Activated CD4-positive, alpha-beta T cell treated with anti-CD3 and anti-CD28 coated beads for 4 hours (primary cell): ENCODE results near the gene CELSR1.

Source experiments
- DNase-seq, 2 donors: peaks; one replicate each; pipeline ENCODE4 v3.0.0-alpha.2; 2020

CELSR1 gene

DNA sequence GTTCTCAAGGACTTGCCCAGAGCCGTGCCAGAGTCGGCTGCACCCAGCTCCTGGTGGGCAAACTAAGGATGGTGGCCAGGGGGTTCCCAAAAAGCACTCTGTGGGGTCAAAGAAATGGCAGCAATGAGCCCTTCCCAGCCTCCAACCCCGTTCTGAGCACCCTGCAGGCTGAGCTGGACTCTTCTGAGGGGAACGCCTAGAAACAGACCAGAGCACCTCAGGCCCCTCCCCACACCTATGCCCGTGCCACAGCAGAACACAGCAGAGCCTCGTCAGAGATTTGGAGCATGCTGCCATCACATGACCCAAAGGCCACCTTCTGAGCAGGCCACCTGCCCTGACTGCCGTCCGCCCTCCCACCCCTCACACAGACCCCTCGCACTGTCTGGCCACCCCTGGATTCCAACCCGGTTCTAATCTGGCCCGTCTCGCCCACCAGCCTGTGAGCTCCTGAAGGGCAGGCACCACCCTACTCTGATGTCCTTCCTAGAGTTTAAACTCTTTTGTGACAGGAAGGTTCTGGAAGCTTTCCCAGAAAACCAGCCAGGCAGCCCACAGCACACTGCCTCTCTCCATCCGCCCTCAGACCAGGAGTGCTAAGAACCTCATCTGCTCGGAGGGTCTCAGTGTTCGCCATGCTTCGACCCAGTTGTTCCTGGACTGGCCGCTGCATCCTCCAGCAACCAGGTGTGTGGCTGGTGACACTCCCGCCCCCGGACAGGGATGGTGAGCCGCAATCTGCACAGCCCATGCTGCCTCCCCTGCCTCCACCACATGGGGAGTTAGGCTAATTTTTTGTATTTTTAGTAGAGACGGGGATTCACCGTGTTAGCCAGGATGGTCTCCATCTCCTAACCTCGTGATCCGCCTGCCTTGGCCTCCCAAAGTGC is 97.6 kb downstream of the CELSR1 start:
- no peak for DNase-seq

DNA sequence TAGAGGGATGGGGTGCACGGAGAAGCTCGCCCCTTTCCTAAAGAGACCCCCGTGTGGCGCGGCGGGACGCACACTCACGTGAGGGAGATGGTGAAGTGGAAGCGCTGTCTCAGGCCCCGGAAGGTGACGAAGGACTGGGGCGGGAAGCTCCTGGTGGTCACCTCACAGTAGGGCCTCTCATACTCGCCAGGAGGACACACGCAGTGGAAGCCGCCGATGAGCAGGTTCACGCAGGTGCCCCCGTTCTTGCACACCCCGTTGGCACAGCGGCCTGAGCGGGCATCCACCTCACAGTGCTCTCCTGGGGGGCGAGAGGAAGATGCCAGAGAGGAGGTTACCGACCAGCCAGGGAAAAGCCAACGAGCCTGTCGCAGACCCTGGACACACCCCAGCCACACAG is 98.3 kb downstream of the CELSR1 start:
- no peak for DNase-seq

DNA sequence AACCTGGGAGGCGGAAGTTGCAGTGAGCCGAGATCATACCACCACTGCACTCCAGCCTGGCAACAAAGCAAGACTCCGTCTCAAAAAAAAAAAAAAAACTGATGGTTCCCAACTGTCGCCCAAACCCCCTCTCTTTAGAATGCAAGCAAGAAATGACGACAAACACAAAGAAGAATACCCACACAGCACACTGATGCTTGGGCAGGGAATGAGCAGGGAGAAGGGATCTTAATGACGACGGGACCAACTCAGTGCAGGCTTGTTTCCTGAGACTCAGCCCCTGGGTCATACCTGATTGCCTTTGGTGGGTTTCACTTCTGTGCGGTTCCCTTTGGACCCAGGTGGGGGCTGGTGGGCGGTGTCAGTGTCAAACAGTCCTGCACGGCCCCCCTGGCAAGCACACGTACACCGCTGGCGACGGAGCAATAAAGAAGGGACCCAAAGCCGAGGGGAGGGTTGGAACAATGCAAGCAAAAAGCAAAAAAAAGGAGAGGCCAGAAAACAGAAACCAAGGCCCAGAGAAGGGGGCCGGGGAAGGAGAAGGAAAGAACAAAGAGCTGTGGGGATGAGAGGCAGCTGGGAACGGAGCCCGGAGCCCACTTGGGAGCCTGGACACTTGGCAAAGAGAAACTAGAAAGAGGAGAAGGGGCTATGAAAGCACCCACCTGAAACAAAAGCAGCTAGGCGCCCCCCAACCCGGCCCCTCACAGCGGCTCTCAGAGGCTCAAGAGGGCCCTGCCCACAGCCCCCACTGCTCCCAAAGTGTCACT is 99.6 kb downstream of the CELSR1 start:
- DNase-seq = no peak

DNA sequence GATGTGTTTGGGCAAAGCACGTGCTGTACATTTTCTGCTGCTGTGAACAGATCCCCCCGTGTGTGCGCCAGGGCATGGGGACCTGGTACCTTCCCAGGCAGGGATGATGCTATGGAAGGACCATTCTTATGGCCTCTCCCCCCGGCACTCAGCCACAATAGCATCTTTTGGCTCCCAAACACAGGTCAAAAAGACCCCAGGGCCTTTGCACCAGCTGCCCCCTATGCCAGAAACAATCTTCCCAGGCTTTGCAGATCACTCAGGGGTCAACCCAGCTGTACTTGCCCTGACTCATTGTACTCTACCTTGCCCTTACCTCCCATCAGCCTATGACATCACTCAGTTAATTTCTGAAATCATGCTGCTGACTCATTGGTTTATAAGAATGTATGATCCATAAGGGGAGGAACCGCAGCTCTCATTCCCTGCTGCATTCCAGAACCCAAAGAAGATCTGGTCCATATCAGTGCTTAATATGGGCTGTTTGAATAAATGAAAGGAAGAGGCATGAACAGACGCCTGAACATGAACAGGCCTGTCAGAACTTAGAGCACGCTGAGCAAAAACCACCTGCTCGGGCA is 100.7 kb downstream of the CELSR1 start:
- no peak for DNase-seq

DNA sequence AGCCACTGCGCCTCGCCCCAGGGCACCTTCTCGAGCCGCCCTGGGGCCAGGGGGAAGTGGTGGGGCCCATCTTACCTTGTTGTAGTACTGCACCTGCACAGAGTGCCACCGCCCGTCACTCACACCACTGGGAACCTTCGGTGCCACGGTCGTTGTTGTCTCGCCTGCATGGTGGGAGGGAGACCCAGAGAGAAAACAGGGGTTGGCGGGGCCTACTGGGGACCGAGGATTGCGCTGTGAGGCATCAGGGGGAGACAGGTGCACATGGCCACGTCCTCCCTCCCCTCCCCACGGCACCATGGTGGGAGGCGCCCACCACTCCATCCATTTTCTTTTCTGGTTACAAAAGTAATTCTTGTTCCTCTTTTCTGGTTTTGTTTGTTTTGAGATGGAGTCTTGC is 104.1 kb downstream of the CELSR1 start:
- DNase-seq = no peak

DNA sequence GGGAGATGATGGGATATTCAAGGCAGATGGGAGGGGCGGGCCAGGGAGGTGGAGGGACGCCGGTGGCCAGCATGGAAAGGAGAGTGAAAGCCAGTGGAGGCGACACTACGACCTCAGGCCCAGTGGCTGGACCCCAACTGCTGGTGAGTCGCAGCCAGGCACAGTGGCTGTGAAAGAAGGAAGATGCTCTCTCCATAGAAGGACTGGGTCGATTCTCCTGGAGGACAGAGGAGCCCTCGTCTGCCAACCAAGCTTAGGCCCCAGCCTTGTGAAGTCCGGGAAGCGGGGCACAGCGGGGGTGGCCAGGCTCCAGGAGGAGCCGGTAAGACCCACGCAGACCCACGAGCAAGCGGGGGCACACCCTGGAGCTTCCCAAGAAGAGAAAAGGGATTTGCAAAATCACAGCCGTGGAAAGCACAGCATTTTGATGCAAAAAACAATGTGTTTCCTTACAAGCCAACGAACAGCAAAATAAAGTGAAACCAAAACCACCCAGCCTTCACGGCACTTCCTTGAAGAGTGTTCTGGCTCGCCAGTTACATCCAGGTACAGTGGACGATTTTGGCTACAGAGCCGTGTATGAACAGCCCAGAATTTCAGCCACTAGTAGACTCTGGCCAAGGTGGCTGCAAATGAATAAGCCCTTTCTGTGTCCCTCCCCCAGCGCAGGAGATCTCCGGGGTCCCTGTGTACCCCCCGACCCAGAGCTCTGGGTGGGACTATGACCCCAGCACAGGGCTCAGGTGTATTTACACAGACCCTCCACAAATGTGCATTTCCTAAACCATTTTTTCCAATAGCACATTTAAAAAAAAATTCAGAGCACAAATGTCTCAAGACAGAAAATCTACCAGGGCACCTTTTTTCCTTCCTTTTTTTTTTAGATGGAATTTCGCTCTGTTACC is 105.0 kb downstream of the CELSR1 start:
- peak; percentile 20 to 28 for DNase-seq

DNA sequence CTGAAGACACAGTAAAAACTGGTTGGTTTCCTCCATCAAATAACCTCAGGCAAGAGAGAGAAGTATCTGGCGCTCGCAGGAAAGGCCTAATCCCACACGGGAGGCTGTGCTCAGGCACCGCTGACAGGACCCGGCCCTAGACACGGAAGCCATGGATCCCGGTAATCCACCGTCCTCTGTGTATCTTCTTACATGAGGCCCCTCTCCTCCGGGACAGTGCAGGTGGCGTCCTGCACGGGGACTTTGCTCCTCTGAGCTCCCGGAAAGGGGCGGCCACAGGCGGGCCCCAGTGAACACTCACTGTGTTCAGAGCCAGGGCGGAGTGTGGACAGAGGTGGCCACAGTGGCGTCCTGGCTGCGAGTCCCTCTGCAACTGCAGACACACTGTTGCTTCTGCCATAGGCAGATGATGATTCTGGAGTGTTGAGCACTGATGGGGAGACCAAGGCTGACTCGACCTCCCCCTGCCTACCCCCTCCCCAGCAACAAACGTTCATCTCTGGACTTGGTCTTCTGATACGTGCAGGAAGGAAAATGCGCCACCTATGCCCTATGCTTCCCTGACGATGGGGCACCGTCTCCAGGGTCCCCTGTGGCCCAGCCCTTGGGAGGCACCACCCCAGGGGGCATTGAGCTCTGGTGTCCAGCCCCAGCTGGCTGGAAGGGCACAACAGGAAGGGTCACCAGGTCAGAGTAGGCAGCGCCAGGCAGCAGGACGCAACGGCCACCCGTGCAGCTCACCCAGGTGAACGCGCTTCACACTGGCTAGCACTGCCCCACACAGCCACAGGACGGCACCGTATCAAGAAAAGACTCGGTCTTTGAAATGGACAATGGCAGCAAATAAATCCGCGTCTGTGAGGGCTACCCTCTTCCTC is 106.2 kb downstream of the CELSR1 start:
- DNase-seq = no peak

DNA sequence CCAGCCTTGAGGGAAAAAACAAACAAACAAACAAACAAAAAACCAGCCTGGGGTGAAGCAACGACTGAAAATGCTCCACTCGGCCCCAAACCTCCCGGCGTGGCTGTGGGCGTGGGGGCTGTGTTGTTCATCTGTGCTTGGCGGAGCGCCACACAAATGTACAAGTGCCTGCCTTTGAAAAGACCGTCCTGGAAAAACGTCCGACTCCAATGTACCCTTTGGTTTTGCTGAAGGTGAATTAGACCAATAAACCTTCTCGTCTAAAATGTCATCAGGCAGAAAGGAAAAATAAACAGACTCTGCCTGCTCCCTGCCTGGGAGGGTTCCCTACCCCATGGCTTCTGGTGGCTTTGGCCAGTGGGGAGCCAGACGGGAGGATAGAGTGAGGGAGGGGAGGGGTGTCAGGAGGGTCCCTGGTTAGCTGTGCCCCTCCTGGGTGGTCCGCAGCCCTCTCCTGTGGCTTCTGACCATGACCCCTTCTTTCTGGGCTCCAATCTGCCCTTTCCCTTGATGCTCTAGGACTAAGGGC is 108.0 kb downstream of the CELSR1 start:
- no peak for DNase-seq

DNA sequence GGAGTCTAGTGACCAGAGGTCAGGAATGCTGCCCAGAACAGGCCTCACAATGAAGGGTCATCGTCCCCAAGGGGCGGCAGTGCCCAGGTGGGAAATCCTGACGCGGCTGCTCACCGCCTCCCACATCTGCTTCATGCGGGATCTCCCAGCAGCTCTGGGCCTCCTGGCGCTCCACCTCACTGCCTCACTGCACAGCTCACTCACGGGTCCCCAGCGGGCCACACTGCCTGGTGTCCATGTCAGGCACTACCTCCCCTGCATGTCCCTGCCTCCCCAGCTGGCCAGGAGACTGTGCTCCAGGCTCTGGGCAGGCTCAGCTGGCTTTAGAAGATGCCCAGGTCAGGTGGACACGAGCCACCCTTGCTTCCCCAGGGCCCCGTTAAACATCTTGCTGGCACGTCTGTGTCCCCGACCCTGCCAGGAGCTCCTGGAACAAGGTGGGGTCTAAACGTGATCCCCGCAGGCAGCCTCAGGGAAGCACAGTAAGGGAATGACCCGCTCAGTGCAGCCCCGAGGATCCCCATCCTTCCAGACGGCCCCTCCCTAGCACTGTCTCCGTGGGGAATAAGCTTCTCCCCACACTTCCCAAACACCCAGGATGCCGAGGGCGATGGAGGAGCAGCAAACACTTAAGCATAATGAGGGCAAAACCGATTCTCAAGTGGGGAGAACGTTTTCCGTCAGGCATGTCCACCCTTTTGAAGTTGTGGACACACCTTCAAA is 108.7 kb downstream of the CELSR1 start:
- no peak for DNase-seq

DNA sequence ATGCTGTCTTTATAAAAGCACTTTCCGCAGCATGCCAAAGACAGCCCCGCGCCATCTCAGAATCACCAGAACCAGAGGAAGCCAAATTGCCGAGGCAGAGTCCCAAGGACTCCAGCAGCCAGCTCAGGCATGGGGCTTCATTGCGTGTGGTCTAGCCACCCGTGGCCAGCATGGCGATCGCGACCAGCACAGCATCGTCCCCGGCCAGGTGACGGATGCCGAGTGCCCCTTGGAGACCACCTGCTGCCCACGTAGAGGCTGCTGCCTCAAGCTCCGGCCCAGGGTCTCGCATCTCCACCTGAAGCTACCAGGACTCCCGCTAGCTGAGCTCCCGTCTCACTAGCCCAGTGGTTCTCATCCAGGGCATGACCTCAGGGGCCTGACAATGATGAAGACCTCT is 109.2 kb downstream of the CELSR1 start:
- DNase-seq = no peak

DNA sequence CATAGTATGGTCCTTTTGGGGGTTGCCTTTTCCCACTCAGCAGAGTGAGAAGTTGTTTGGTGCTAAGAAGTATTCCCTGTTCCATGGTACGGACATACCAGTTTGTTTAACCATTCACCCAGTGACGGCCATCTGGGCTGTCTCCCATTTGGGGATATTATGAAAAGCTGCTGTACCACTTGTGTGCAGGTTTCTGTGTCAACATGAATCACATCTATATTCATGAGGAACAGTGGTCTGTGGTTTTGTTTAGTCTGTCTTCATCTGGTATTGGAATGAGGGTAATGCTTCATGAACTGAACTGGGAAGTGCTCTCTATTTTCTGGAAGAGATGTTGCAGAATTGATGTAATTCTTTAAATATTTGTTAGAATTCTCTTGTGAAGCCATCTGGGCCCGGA is 112.4 kb downstream of the CELSR1 start:
- no peak for DNase-seq

DNA sequence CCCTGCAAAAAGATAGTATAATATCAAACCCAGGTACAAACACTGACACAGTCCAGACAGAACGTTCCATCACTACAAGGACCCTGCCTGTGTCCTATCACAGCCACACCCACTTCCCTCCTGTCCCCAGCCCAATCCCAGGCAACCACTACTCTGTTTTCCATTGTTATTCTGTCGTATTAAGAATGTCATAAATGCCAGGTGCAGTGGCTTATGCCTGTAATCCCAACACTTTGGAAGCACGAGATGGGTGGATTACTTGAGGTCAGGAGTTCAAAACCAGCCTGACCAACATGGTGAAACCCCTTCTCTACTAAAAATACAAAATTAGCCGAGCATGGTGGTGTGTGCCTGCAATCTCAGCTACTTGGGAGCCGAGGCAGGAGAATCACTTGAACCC is 112.9 kb downstream of the CELSR1 start:
- DNase-seq = no peak

DNA sequence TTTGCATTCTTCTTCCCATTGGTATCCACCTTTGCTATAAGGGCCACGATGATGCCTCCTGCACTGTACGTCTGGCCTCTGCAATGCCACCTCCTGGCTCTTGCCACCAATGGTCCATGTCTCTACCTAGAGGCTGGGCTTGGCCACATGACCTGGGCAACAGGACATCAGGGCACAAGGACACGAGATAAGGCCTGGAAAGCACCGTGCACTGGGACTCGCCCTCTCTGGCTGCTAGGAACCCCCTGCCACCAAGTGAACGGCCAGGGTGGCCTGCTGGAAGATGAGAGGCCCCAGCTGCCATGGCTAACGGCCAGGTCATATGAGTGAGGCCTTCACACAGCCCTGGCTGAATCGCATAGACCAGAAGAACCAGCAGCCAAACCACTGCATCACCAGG is 114.5 kb downstream of the CELSR1 start:
- DNase-seq = no peak

DNA sequence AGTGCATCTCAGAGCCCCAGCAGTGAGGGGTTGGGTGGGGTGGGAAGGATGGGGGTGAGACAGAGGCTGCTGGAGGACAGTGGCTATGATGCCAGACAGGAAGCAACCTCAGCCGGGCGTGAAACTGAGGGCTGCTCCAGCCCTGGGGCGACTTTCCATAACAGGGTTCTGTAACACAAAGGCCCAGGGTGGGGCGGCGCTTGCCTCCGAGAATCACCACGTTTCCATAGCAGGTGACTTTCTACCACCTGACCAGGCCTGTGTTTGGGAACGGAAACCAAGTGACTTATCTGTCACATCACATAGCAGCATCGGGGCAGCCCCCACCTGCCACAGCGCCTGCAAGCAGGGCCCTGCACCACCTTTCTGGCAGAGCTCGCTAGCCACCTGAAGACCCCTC is 116.2 kb downstream of the CELSR1 start:
- no peak for DNase-seq

DNA sequence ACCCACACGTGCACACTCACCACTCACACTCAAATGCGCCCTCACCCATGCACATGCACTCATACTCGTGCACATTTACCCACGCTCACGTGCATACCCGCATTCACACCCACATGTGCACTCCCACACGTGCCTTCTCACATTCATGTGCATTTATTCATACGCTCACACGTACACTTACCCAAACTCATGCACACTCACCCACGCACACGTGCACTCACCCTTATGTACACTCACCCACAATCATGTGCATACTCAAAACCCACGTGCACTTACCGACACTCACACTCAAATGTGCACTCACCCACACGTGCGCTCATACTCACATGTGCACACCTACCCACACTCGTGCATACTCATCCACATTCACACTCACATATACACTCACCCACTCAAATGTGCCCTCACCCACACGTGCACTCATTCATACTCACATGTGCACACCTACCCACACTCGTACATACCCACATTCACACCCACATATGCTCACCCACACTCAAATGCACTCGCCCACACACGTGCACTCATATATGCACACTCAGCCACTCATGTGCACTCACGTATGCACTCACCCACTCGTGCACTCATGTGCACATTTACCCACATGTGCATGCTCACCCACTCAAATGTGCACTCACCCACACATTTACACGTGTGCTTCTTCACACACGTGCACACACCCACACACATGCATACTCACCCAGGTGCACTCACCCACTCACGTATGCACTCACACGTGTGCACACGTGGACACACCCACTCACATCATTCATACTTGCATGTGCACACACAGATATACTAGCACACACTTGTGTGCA is 117.5 kb downstream of the CELSR1 start:
- no peak for DNase-seq

DNA sequence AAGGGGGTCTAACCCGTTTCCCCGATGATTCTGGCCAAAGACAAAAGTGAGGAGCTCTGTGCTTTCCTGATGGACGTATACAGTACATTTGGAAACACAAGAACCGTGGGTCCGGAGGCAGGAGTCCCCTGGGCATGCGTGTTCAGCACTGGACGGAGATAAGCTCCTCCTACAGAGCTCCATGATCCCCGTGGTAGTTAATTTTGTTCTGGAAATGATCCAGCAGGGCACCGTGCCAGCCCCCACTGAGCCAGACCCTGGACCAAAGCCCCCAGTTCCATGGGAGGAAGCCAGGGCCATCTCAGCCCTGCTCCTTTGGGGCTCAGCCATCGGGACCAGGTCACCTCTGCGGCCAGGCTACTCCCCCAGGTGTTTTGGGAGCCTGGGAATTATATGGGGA is 118.6 kb downstream of the CELSR1 start:
- DNase-seq = no peak

DNA sequence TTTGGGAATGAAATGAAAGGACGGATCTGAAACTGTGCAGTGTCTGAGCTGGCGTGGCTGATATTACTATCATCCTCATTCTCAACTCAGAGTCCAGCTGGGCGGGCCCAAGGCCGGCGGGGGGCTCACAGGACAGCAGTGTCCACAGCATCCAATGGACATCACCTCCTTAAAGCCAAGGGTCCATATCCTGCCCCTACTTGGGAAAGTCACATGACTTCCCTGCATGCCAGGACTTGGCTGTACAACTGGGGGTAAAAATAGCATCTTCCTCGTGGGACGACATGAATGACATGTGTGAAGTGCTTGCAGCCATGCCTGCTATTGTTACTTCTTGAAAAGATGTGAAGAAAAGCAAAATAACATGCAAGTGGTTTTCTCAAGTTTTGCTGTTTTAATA is 119.7 kb downstream of the CELSR1 start:
- DNase-seq = no peak

DNA sequence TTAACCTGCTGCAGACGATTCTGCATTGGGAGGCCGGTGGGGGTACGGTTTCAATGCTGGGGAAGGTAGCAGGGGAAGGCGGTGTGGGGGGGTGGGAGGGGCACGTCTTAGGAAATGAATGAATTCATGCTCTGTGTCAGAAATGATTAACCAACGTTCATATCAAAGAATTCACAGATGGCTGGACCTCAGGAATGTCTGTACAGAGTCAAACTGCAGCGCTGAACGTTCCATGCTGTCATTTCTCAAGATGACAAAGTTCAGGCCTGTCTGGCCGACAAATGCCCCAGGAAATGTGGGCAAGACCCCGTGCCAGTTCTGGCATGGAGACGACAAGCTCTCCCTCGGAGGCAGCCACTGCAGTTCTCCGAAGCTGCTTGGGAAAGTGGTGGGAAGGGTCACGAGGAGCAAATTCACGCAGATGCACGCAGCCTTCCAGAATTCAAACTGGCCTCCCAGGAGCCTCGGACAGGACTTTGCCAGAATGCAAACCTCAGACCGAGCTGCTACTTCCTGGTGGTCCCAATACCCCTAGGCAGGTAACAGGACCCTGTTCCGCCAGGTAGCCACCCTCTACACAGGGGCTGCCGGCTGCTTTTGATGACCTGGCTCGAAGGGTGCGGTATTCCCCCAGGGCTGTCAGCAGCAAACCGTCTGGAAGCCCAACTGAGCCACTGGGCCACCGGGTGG is 120.4 kb downstream of the CELSR1 start:
- no peak for DNase-seq

DNA sequence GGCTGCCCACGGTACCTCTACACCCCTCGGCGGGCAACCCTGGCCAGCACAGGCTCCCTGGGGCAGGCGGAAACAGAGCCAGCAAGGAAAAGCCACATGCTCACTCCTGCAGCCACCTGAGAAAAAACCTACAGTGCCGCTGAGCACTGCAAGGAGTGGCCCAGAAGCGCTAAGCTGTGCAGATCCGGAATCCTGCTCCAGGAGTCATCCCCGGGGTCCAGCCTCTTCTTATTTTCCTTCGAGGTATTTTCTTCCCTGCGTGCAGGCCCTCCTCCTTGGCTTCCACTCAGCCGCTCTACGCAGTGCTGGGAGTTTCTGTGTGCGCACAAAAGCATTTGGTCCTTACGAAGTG is 120.9 kb downstream of the CELSR1 start:
- no peak for DNase-seq
